Effector CD8-positive, alpha-beta T cell (primary cell): Measurements from ENCODE around the gene ARPC4.
"Not testable (repeated sequence)": the region's sequence is repeated elsewhere in the genome, so short reads cannot be mapped to it uniquely, and the experiment has no call there.

Source experiments
- DNase-seq: peaks from one replicate; lab custom pipeline; 2025; lab: John Stamatoyannopoulos, UW

Gene ARPC4

GRCh38 chr3:9820946-9821345 is 28.1 kb downstream of the ARPC4 start:
- no peak for DNase-seq

GRCh38 chr3:9825451-9826040 is 32.7 kb downstream of the ARPC4 start:
- DNase-seq: no peak

- no peak for DNase-seq
Observed at GRCh38 chr3:9826815-9827573, 34.1 kb downstream of the ARPC4 start.

- DNase-seq: no peak
Observed at GRCh38 chr3:9828801-9829755, 36.2 kb downstream of the ARPC4 start.

GRCh38 chr3:9831253-9831652 is 38.4 kb downstream of the ARPC4 start:
- no peak for DNase-seq

- DNase-seq: no peak
Observed at GRCh38 chr3:9833078-9833477, 40.2 kb downstream of the ARPC4 start.

GRCh38 chr3:9834520-9835380 is 41.9 kb downstream of the ARPC4 start:
- DNase-seq: no peak

- DNase-seq: no peak
Observed at GRCh38 chr3:9837701-9838582, 45.1 kb downstream of the ARPC4 start.

- no peak for DNase-seq
Observed at GRCh38 chr3:9838856-9839255, 46.0 kb downstream of the ARPC4 start.

- no peak for DNase-seq
Observed at GRCh38 chr3:9841015-9841414, 48.1 kb downstream of the ARPC4 start.

GRCh38 chr3:9843715-9844438 is 51.0 kb downstream of the ARPC4 start, which contains the start of gene RPUSD3:
TSS of gene RPUSD3 (minus strand) at chr3:9844008. CDS start at chr3:9843990, 18 bp downstream.
- DNase-seq: peak; percentile 95

- no peak for DNase-seq
Observed at GRCh38 chr3:9846231-9846630, 53.3 kb downstream of the ARPC4 start.

GRCh38 chr3:9846931-9847488 is 54.1 kb downstream of the ARPC4 start:
- no peak for DNase-seq

- not testable (repeated sequence) for DNase-seq
Observed at GRCh38 chr3:9847870-9848269, 55.0 kb downstream of the ARPC4 start.

GRCh38 chr3:9848860-9849259 is 56.0 kb downstream of the ARPC4 start:
- DNase-seq: not testable (repeated sequence)

GRCh38 chr3:9851383-9851782 is 58.5 kb downstream of the ARPC4 start:
- not testable (repeated sequence) for DNase-seq

- DNase-seq: not testable (repeated sequence)
Observed at GRCh38 chr3:9851926-9852325, 59.0 kb downstream of the ARPC4 start.

GRCh38 chr3:9852528-9852927 is 59.6 kb downstream of the ARPC4 start:
- no peak for DNase-seq

- not testable (repeated sequence) for DNase-seq
Observed at GRCh38 chr3:9854291-9854940, 61.5 kb downstream of the ARPC4 start.
